Natural killer cell (primary cell): ENCODE measurements around the gene SERPINB12. TPM values are rescaled to one million over a fixed set of nuclear protein-coding genes. Genes with fewer than 3 reads are reported as not detected.

Source experiments
- ATAC-seq, 3 donors: fragments of 150-1000 bp in 2 of 3; fragments of 200-7000 bp in 1 of 3; cut with Tn5 transposase; 1 replicate in 1 of 3; 2 replicates in 2 of 3; pipeline ENCODE4 v1.10.0; 2021; ENCODE audit warnings: mild to moderate bottlenecking in 2 of 3, moderate library complexity in 2 of 3
- DNase-seq, 2 donors: peaks; one replicate each; pipeline versions ENCODE4 v3.0.0 to v3.0.0-alpha.2; 2013 to 2021; ENCODE audit warnings: mixed read lengths in 1 of 2
- H3K27ac ChIP-seq: one replicate; pipeline ENCODE4 v1.5.1; 2013; ENCODE audit warnings: mild to moderate bottlenecking, low read length
- H3K27me3 ChIP-seq: one replicate; pipeline ENCODE4 v1.6.1; 2013; ENCODE audit warnings: low read length; ENCODE audit not compliant: control insufficient read depth, insufficient read depth
- H3K36me3 ChIP-seq: one replicate; pipeline ENCODE4 v1.6.1; 2013; ENCODE audit warnings: low read length; ENCODE audit not compliant: control insufficient read depth, insufficient read depth
- H3K4me1 ChIP-seq: one replicate; pipeline ENCODE4 v1.6.1; 2013; ENCODE audit warnings: low read length; ENCODE audit not compliant: control insufficient read depth, insufficient read depth
- H3K4me3 ChIP-seq: one replicate; pipeline ENCODE4 v1.5.1; 2013; ENCODE audit warnings: low read length
- H3K9me3 ChIP-seq: one replicate; pipeline ENCODE4 v1.6.1; 2013; ENCODE audit warnings: low read length; ENCODE audit not compliant: control insufficient read depth, insufficient read depth
- H3K27ac Mint-ChIP-seq, 2 donors: one replicate each; pipeline ENCODE4 v1.8.0; 2022; ENCODE audit warnings: mild to moderate bottlenecking in 2 of 2, mixed read lengths in 2 of 2, moderate library complexity in 1 of 2
- H3K27me3 Mint-ChIP-seq, 2 donors: one replicate each; pipeline ENCODE4 v1.8.0; 2022; ENCODE audit warnings: low read depth in 2 of 2, mixed read lengths in 2 of 2
- H3K36me3 Mint-ChIP-seq: one replicate; pipeline ENCODE4 v1.8.0; 2022; ENCODE audit warnings: mixed read lengths
- H3K4me1 Mint-ChIP-seq, 2 donors: one replicate each; pipeline ENCODE4 v1.8.0; 2022; ENCODE audit warnings: mixed read lengths in 2 of 2
- H3K4me3 Mint-ChIP-seq: one replicate; pipeline ENCODE4 v1.8.0; 2022; ENCODE audit warnings: mild to moderate bottlenecking, moderate library complexity, mixed read lengths
- H3K9me3 Mint-ChIP-seq, 2 donors: one replicate each; pipeline ENCODE4 v1.8.0; 2022; ENCODE audit warnings: mixed read lengths in 2 of 2
- WGBS: methylation state at CpG from one replicate; pipeline ENCODE4 v1.1.7; 2013; ENCODE audit warnings: missing lambda C conversion rate; ENCODE audit not compliant: insufficient coverage; 5-methylcytosine and 5-hydroxymethylcytosine counted together
- intact Hi-C: fragments of 100-400 bp; cut with micrococcal nuclease; formaldehyde crosslinking; loops from one replicate; pipeline ENCODE4 v1.14.2; 2022
- total RNA-seq, 4 donors: library from RNA; stranded (reverse); fragments of 120-200 nt in 1 of 4; gene quantifications; one replicate each; pipeline versions ENCODE4 v1.2.3 to v1.2.4, GENCODE V29; 2013 to 2022
- TF ChIP-seq, protein P1 (sequence below): fragments of 200-600 bp; IDR thresholded peaks from one replicate; pipeline ENCODE4 v1.8.0; 2022; ENCODE audit warnings: antibody characterized with exemption

The SERPINB12 gene
- total RNA-seq, 3 donors from 2014 or later (not counting 1 experiment from before 2014, with no cell fraction given) = not detected

DNA sequence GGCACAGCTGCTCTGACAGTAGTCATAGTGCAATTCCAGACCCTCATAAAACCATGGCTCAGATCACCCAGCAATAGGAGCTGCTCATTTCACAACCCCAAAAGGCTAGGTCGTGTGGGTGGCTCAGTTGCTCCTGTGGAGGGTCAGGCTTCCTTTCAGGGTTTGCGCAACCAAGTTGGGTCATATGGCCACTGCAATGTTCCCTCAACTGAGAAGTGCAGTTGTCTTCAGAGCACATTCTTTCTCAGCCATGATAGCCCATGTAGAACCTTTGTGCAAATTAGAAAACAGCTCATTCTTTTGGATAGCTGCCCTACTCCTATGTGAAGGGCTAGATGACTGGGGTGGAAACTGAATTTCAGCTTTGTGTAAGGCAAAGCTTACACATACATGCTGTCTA lies 48.2 kb downstream of the SERPINB12 start:
- H3K27me3 Mint-ChIP-seq = peaks cover 7 to 22% of the 10 kb centered on the region in 2 donors
- TF ChIP-seq, protein P1, sequence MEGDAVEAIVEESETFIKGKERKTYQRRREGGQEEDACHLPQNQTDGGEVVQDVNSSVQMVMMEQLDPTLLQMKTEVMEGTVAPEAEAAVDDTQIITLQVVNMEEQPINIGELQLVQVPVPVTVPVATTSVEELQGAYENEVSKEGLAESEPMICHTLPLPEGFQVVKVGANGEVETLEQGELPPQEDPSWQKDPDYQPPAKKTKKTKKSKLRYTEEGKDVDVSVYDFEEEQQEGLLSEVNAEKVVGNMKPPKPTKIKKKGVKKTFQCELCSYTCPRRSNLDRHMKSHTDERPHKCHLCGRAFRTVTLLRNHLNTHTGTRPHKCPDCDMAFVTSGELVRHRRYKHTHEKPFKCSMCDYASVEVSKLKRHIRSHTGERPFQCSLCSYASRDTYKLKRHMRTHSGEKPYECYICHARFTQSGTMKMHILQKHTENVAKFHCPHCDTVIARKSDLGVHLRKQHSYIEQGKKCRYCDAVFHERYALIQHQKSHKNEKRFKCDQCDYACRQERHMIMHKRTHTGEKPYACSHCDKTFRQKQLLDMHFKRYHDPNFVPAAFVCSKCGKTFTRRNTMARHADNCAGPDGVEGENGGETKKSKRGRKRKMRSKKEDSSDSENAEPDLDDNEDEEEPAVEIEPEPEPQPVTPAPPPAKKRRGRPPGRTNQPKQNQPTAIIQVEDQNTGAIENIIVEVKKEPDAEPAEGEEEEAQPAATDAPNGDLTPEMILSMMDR = no peak
- DNase-seq (no peak), ATAC-seq (no peak)
- no peaks in the 10 kb centered on the region for H3K36me3 ChIP-seq
- no peak overlapping the region for H3K4me3 ChIP-seq
- H3K4me1 ChIP-seq = no peaks in the 10 kb centered on the region
- intact Hi-C loops = no loop called here
- H3K9me3 Mint-ChIP-seq = no peaks in the 10 kb centered on the region
- no peaks in the 10 kb centered on the region for H3K36me3 Mint-ChIP-seq
- H3K4me3 Mint-ChIP-seq = no peak overlapping the region
- WGBS = 79% methylated on average over 2 of the region's 2 CpGs
- no peaks in the 10 kb centered on the region for H3K9me3 ChIP-seq
- no peak overlapping the region for H3K27ac Mint-ChIP-seq
- H3K4me1 Mint-ChIP-seq = no peaks in the 10 kb centered on the region
- no peaks in the 10 kb centered on the region for H3K27me3 ChIP-seq
- H3K27ac ChIP-seq = no peak overlapping the region

DNA sequence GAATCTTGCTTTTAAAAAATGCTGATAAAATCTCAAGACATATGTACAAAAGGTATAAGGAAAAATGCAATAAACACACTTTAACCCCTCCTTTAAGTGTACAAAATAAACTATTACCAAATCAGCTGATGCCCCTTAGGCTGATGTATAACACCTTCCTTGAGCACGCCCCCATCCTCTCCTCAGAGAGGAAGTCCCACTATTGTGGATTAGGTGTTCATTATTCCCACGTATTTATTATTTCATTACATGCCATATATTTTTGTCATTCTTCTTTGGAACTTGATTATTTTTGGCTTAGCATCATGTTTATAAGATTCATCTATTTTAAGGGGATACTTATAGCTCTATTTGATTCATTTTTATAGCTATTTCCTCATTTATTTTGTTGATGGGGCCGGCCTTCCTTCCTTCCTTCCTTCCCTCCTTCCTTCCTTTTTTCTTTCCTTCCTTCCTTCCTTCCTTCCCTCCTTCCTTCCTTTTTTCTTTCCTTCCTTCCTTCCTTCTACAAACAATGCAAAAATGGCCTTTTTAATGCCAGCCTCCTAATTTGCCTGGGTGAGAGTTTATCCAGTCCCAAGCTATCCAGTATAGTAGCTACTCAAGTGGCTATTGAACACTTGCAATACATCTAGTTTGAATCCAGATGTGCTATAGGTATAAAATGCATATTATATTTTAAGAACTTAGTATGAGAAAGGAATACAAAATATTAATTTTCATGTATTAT lies 49.0 kb downstream of the SERPINB12 start:
- H3K9me3 Mint-ChIP-seq = no peaks in the 10 kb centered on the region
- H3K4me3 Mint-ChIP-seq = no peak overlapping the region
- intact Hi-C loops = no loop called here
- 70% methylated on average over 1 of the region's 3 CpGs for WGBS
- no peaks in the 10 kb centered on the region for H3K4me1 Mint-ChIP-seq
- Histone ChIP-seq H3K9me3 (no peaks in the 10 kb centered on the region), H3K36me3 (no peaks in the 10 kb centered on the region), H3K4me3 (no peak overlapping the region), H3K4me1 (no peaks in the 10 kb centered on the region), H3K27ac (no peak overlapping the region), H3K27me3 (no peaks in the 10 kb centered on the region)
- no peaks in the 10 kb centered on the region for H3K36me3 Mint-ChIP-seq
- TF ChIP-seq, protein P1 = no peak
- H3K27ac Mint-ChIP-seq = no peak overlapping the region
- ATAC-seq (no peak), DNase-seq (no peak)
- H3K27me3 Mint-ChIP-seq = peaks cover 2 to 15% of the 10 kb centered on the region in 2 donors

DNA sequence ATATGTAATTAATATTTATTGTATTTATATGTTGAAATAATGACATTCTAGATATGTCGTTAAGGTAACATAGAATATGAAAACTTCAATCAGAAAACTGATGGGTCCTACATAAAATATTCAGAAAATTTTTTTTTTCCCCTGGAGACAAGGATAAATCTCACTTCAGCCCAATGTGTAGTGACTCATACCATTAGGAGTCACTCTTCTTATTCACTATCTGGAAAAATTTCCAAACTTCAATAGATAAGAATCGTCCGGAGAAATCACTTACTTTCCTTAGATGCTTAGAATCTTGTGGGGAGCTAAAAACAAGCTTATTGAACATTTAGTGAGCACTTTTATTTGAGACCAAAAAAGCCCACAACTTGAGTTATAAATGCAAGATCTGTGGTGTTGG lies 49.6 kb downstream of the SERPINB12 start:
- Mint-ChIP-seq H3K36me3 (no peaks in the 10 kb centered on the region), H3K27ac (no peak overlapping the region), H3K4me1 (no peaks in the 10 kb centered on the region), H3K9me3 (no peaks in the 10 kb centered on the region), H3K27me3 (peaks cover 2 to 12% of the 10 kb centered on the region in 2 donors), H3K4me3 (no peak overlapping the region)
- no peaks in the 10 kb centered on the region for H3K27me3 ChIP-seq
- no CpG with 5 or more reads among the region's 3 CpGs for WGBS
- intact Hi-C loops = no loop called here
- H3K4me3 ChIP-seq = no peak overlapping the region
- no peaks in the 10 kb centered on the region for H3K36me3 ChIP-seq
- no peak overlapping the region for H3K27ac ChIP-seq
- no peaks in the 10 kb centered on the region for H3K4me1 ChIP-seq
- TF ChIP-seq, protein P1 = no peak
- ATAC-seq (no peak), DNase-seq (no peak)
- H3K9me3 ChIP-seq = no peaks in the 10 kb centered on the region

DNA sequence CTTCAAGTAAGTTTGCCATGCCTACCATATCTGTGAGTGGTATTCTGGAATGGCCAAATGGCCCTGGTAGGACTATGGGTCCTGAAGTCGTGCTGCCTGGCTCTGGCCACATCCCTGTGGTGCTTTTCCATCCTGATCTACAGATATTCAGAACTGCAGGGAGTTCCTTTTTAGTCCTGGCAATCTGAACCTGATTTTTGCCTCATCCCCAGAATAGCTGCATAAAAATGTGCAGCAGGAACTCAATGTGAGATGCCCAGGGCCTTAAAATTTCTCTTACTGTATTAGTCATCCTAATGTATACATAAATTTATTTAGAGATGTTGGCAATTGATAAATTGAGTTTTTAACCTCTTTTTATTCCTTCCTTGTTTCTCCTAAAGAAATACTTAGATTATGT lies 50.3 kb downstream of the SERPINB12 start:
- Histone ChIP-seq H3K9me3 (no peaks in the 10 kb centered on the region), H3K27ac (no peak overlapping the region), H3K36me3 (no peaks in the 10 kb centered on the region), H3K4me1 (no peaks in the 10 kb centered on the region), H3K4me3 (no peak overlapping the region), H3K27me3 (no peaks in the 10 kb centered on the region)
- intact Hi-C loops = no loop called here
- no peaks in the 10 kb centered on the region for H3K4me1 Mint-ChIP-seq
- no peak overlapping the region for H3K27ac Mint-ChIP-seq
- WGBS = 53% methylated on average over 1 of the region's 1 CpG
- ATAC-seq (no peak), DNase-seq (no peak)
- H3K4me3 Mint-ChIP-seq = no peak overlapping the region
- H3K9me3 Mint-ChIP-seq = no peaks in the 10 kb centered on the region
- H3K27me3 Mint-ChIP-seq = peaks cover 5 to 12% of the 10 kb centered on the region in 2 donors
- TF ChIP-seq, protein P1 = no peak
- no peaks in the 10 kb centered on the region for H3K36me3 Mint-ChIP-seq
